Measurements from ENCODE around the gene GFRA1. TPM values are rescaled to one million over a fixed set of nuclear protein-coding genes. Genes with fewer than 3 reads are reported as not detected.

Gene GFRA1
- total RNA-seq, 2 experiments from 2014 or later: not detected

GRCh38 chr10:116124777-116125176, 148.2 kb downstream of the GFRA1 start:
- no peak for DNase-seq (ENCODE audit: low spot score)
- intact Hi-C loops (cut with micrococcal nuclease; ENCODE audit: unreplicated experiment): no loop called here
- no peaks in the 10 kb centered on the region for H3K79me2 ChIP-seq (ENCODE audit: insufficient read depth, low read depth, low read length)
- TF ChIP-seq CTCF (conservative IDR thresholded peaks at IDR 0.05; ENCODE audit: low read length) (no peak), EZH2phosphoT487 (IDR thresholded peaks at IDR 0.05; ENCODE audit: borderline replicate concordance, low read depth, low read length) (no peak)
- H3K4me1 ChIP-seq (ENCODE audit: insufficient read depth, low read length, poor library complexity, severe bottlenecking): no peaks in the 10 kb centered on the region
- H3K27ac ChIP-seq (ENCODE audit: low read depth, low read length, poor library complexity, severe bottlenecking): no peak overlapping the region
- no peak overlapping the region for H3K4me2 ChIP-seq (ENCODE audit: low read length)
- POLR2A ChIA-PET: interaction anchor here (0.7 kb wide), 1 partner anchor 26 kb away, joined by 3 read pairs; no protein-coding TSS in a partner anchor
- H2AFZ ChIP-seq (ENCODE audit: low read length): no peak overlapping the region
- H3K4me3 ChIP-seq (ENCODE audit: low read depth, low read length, poor library complexity, severe bottlenecking): no peak overlapping the region
- no peaks in the 10 kb centered on the region for H3K9me3 ChIP-seq (ENCODE audit: low read length)
- H3K36me3 ChIP-seq (ENCODE audit: insufficient read depth, low read length): no peaks in the 10 kb centered on the region
- CTCF ChIA-PET (ENCODE audit: unreplicated experiment): no interaction called here
- no peaks in the 10 kb centered on the region for H3K9me2 ChIP-seq (ENCODE audit: insufficient read depth, low read length)
- BruUV-seq (replicated peaks): no TSS peak
- H4K20me1 ChIP-seq (ENCODE audit: insufficient read depth, low read length): no peaks in the 10 kb centered on the region

- Histone ChIP-seq H2AFZ (ENCODE audit: low read length) (no peak overlapping the region), H3K4me2 (ENCODE audit: low read length) (no peak overlapping the region), H3K9me2 (ENCODE audit: insufficient read depth, low read length) (no peaks in the 10 kb centered on the region), H3K79me2 (ENCODE audit: insufficient read depth, low read depth, low read length) (no peaks in the 10 kb centered on the region), H3K9me3 (ENCODE audit: low read length) (no peaks in the 10 kb centered on the region), H4K20me1 (ENCODE audit: insufficient read depth, low read length) (no peaks in the 10 kb centered on the region), H3K36me3 (ENCODE audit: insufficient read depth, low read length) (no peaks in the 10 kb centered on the region), H3K27ac (ENCODE audit: low read depth, low read length, poor library complexity, severe bottlenecking) (no peak overlapping the region), H3K4me1 (ENCODE audit: insufficient read depth, low read length, poor library complexity, severe bottlenecking) (no peaks in the 10 kb centered on the region), H3K4me3 (ENCODE audit: low read depth, low read length, poor library complexity, severe bottlenecking) (no peak overlapping the region)
- no TSS peak for BruUV-seq (replicated peaks)
- POLR2A ChIA-PET: no interaction called here
- TF ChIP-seq CTCF (conservative IDR thresholded peaks at IDR 0.05; ENCODE audit: low read length): no peak
- TF ChIP-seq EZH2phosphoT487 (IDR thresholded peaks at IDR 0.05; ENCODE audit: borderline replicate concordance, low read depth, low read length): no peak
- CTCF ChIA-PET (ENCODE audit: unreplicated experiment): no interaction called here
- no peak for DNase-seq (ENCODE audit: low spot score)
- intact Hi-C loops (cut with micrococcal nuclease; ENCODE audit: unreplicated experiment): no loop called here
Observed at GRCh38 chr10:116122664-116123063, 150.3 kb downstream of the GFRA1 start.

GRCh38 chr10:116121640-116122525, 151.1 kb downstream of the GFRA1 start:
- no peak overlapping the region for H3K27ac ChIP-seq (ENCODE audit: low read depth, low read length, poor library complexity, severe bottlenecking)
- no peaks in the 10 kb centered on the region for H3K79me2 ChIP-seq (ENCODE audit: insufficient read depth, low read depth, low read length)
- intact Hi-C loops (cut with micrococcal nuclease; ENCODE audit: unreplicated experiment): no loop called here
- no peak for DNase-seq (ENCODE audit: low spot score)
- H3K4me2 ChIP-seq (ENCODE audit: low read length): no peak overlapping the region
- no peak overlapping the region for H3K4me3 ChIP-seq (ENCODE audit: low read depth, low read length, poor library complexity, severe bottlenecking)
- ChIA-PET POLR2A (no interaction called here), CTCF (ENCODE audit: unreplicated experiment) (no interaction called here)
- H3K4me1 ChIP-seq (ENCODE audit: insufficient read depth, low read length, poor library complexity, severe bottlenecking): no peaks in the 10 kb centered on the region
- no peaks in the 10 kb centered on the region for H4K20me1 ChIP-seq (ENCODE audit: insufficient read depth, low read length)
- TF ChIP-seq CTCF (conservative IDR thresholded peaks at IDR 0.05; ENCODE audit: low read length) (no peak), EZH2phosphoT487 (IDR thresholded peaks at IDR 0.05; ENCODE audit: borderline replicate concordance, low read depth, low read length) (no peak)
- H3K9me2 ChIP-seq (ENCODE audit: insufficient read depth, low read length): no peaks in the 10 kb centered on the region
- BruUV-seq (replicated peaks): no TSS peak
- H3K9me3 ChIP-seq (ENCODE audit: low read length): no peaks in the 10 kb centered on the region
- no peaks in the 10 kb centered on the region for H3K36me3 ChIP-seq (ENCODE audit: insufficient read depth, low read length)
- H2AFZ ChIP-seq (ENCODE audit: low read length): no peak overlapping the region
